Loucy (cell line): ENCODE measurements around the gene ALAS1.

Experiments
- H2AFZ ChIP-seq: fragments of 200-600 bp; sonication (generic); 2 replicates; pipeline ENCODE4 v1.6.0; 2016; ENCODE audit warnings: antibody characterized with exemption, mild to moderate bottlenecking, low read length, moderate library complexity
- H3F3A ChIP-seq: fragments of 200-600 bp; 2 replicates; pipeline ENCODE4 v1.6.0; 2016; ENCODE audit warnings: antibody characterized with exemption, low read depth, mild to moderate bottlenecking
- H3K27me3 ChIP-seq: fragments of 200-600 bp; sonication (generic); 2 replicates; pipeline ENCODE4 v1.6.1; 2014; ENCODE audit warnings: low read length, mild to moderate bottlenecking; ENCODE audit not compliant: insufficient read depth, poor library complexity, severe bottlenecking
- H3K36me3 ChIP-seq: fragments of 200-600 bp; sonication (generic); 2 replicates; pipeline ENCODE4 v1.6.1; 2016; ENCODE audit warnings: low read length; ENCODE audit not compliant: insufficient read depth
- H3K4me1 ChIP-seq: fragments of 200-600 bp; sonication (generic); 2 replicates; pipeline ENCODE4 v1.5.1; 2014; ENCODE audit warnings: low read length, mild to moderate bottlenecking; ENCODE audit not compliant: insufficient read depth, poor library complexity, severe bottlenecking
- H3K4me2 ChIP-seq: fragments of 200-600 bp; sonication (generic); 2 replicates; pipeline ENCODE4 v1.6.0; 2014; ENCODE audit warnings: antibody characterized with exemption, low read length, low read depth, mild to moderate bottlenecking; ENCODE audit not compliant: poor library complexity, severe bottlenecking
- H3K4me3 ChIP-seq: fragments of 200-600 bp; sonication (generic); 2 replicates; pipeline ENCODE4 v1.5.1; 2014; ENCODE audit warnings: low read length, mild to moderate bottlenecking, mixed read lengths; ENCODE audit not compliant: poor library complexity, severe bottlenecking
- H3K79me2 ChIP-seq: fragments of 200-600 bp; sonication (generic); 2 replicates; pipeline ENCODE4 v1.6.1; 2014; ENCODE audit warnings: low read length; ENCODE audit not compliant: insufficient read depth
- H3K9ac ChIP-seq: fragments of 200-600 bp; sonication (generic); 2 replicates; pipeline ENCODE4 v1.6.0; 2014; ENCODE audit warnings: mild to moderate bottlenecking, low read depth, low read length, moderate library complexity; ENCODE audit not compliant: poor library complexity, severe bottlenecking
- H3K9me2 ChIP-seq: fragments of 200-600 bp; sonication (generic); replicated peaks from 2 replicates; pipeline ENCODE4 v1.6.1; 2016; ENCODE audit warnings: low read depth, low read length, mixed read lengths
- H3K9me3 ChIP-seq: fragments of 200-600 bp; sonication (generic); 2 replicates; pipeline ENCODE4 v1.6.1; 2014; ENCODE audit warnings: mild to moderate bottlenecking, antibody characterized with exemption, low read length, low read depth; ENCODE audit not compliant: insufficient read depth
- H4K20me1 ChIP-seq: fragments of 200-600 bp; sonication (generic); 2 replicates; pipeline ENCODE4 v1.6.0; 2014; ENCODE audit warnings: antibody characterized with exemption, low read length, mild to moderate bottlenecking; ENCODE audit not compliant: insufficient read depth, poor library complexity, severe bottlenecking
- CTCF ChIP-seq: fragments of 200-600 bp; sonication (generic); conservative IDR thresholded peaks from 2 replicates; pipeline ENCODE4 v1.5.1; 2014; ENCODE audit warnings: mild to moderate bottlenecking, antibody characterized with exemption, low read length
- EZH2phosphoT487 ChIP-seq: fragments of 200-600 bp; IDR thresholded peaks from 2 replicates; pipeline ENCODE4 v1.6.1; 2018; ENCODE audit warnings: antibody characterized with exemption, mild to moderate bottlenecking, moderate library complexity, borderline replicate concordance

The ALAS1 gene

DNA sequence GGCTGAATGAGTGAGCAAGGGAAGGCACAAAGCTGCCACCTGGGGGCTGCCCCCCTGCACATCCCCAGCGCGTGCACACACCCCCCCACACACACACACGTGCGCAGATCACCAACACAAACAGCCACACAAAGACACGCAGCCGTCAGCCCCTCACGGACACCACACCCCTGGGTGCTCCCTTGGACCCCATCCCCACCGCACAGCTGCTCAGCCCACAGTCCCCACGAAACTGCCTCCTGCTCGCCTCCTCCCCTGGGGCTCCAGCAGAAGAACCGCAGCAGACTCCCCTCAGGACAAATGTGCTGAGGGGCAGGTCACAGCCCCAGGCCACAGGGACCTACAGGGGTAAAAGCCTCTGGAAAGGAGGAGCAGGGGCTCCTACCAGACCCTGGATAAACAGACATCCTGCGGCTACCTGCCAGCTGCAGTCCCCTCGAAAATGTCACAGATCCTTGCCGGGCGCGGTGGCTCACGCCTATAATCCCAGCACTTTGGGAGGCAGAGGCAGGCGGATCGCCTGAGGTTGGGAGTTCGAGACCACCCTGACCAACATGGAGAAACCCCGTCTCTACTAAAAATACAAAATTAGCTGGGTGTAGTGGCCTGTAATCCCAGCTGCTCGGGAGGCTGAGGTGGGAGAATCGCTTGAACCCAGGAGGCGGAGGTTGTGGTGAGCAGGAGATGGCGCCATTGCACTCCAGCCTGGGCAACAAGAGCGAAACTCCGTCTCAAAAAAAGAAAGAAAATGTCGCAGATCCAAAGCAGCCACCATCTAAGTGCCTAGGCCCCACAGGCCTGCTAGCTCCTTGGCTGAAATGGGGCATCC lies 34.5 kb downstream of the ALAS1 start:
- Histone ChIP-seq H3K4me2 (no peak overlapping the region), H3K36me3 (peaks cover 29% of the 10 kb centered on the region; the same call in 1 of the 2 replicates), H3K9ac (no peak overlapping the region), H3K4me3 (no peak overlapping the region), H3K9me2 (no peaks in the 10 kb centered on the region), H3K9me3 (no peaks in the 10 kb centered on the region), H3F3A (no peaks in the 10 kb centered on the region), H3K79me2 (peaks cover 30% of the 10 kb centered on the region), H3K4me1 (peaks cover 9% of the 10 kb centered on the region), H3K27me3 (no peaks in the 10 kb centered on the region), H4K20me1 (peaks cover 18% of the 10 kb centered on the region), H2AFZ (no peak overlapping the region)
- TF ChIP-seq EZH2phosphoT487 (no peak), CTCF (peak; percentile 34)

- no peak for TF ChIP-seq EZH2phosphoT487
- TF ChIP-seq CTCF = no peak
- Histone ChIP-seq H3K9me2 (no peaks in the 10 kb centered on the region), H3K79me2 (peaks cover 37% of the 10 kb centered on the region), H3K4me3 (no peak overlapping the region), H3K4me1 (peaks cover 15% of the 10 kb centered on the region), H3K4me2 (no peak overlapping the region), H3K27me3 (no peaks in the 10 kb centered on the region), H3K9me3 (no peaks in the 10 kb centered on the region), H2AFZ (no peak overlapping the region), H3F3A (no peaks in the 10 kb centered on the region), H3K9ac (no peak overlapping the region), H4K20me1 (peaks cover 25% of the 10 kb centered on the region), H3K36me3 (peaks cover 23% of the 10 kb centered on the region; the same call in 1 of the 2 replicates)
Measured at GRCh38 chr3:52233108-52233591, 35.2 kb downstream of the ALAS1 start.

DNA sequence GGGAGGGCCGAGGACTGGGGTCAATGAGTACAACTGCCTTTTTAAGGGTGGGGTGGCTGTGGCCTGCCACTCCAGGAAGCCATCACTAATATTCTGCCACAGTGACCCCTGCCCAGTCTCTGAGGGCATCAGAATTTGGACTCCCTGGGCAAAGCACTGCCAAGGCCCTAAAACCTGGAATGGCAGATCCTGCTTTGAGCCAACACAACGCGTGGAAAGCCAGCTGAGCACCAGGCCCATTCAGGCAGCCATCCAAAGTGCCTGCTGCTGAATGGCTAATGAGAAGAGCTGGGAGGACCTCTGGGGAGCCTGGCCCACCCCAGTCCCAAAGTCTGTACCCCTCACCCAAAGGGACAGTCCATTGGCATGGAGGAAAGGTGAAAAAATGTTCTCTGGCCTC lies 36.0 kb downstream of the ALAS1 start:
- no peaks in the 10 kb centered on the region for H3K9me2 ChIP-seq
- no peak overlapping the region for H3K9ac ChIP-seq
- H3K79me2 ChIP-seq = peaks cover 44% of the 10 kb centered on the region
- H3K4me2 ChIP-seq = no peak overlapping the region
- H3F3A ChIP-seq = no peaks in the 10 kb centered on the region
- peaks cover 30% of the 10 kb centered on the region for H4K20me1 ChIP-seq
- no peaks in the 10 kb centered on the region for H3K9me3 ChIP-seq
- no peak overlapping the region for H3K4me3 ChIP-seq
- no peak overlapping the region for H2AFZ ChIP-seq
- peaks cover 21% of the 10 kb centered on the region for H3K4me1 ChIP-seq
- no peaks in the 10 kb centered on the region for H3K27me3 ChIP-seq
- H3K36me3 ChIP-seq = peaks cover 20% of the 10 kb centered on the region; the same call in 1 of the 2 replicates
- TF ChIP-seq CTCF = no peak
- no peak for TF ChIP-seq EZH2phosphoT487
